WERI-Rb-1 (cell line): ENCODE data around the gene ELL3.

Experiments used
- DNase-seq: peaks from one replicate; pipeline ENCODE4 v3.0.0-alpha.2; 2020
- H3K27ac ChIP-seq: fragments of 250-450 bp; sonication (Bioruptor Pico); 2 replicates; pipeline ENCODE4 v1.5.1; 2020; ENCODE audit warnings: mild to moderate bottlenecking, moderate library complexity
- H3K27me3 ChIP-seq: fragments of 250-450 bp; sonication (Bioruptor Pico); 2 replicates; pipeline ENCODE4 v1.5.1; 2021; ENCODE audit warnings: mild to moderate bottlenecking, low read depth, moderate library complexity; ENCODE audit not compliant: insufficient read depth, severe bottlenecking
- H3K36me3 ChIP-seq: fragments of 250-450 bp; sonication (Bioruptor Pico); 2 replicates; pipeline ENCODE4 v1.5.1; 2020; ENCODE audit warnings: mild to moderate bottlenecking, moderate library complexity
- H3K4me3 ChIP-seq: 2 replicates; pipeline ENCODE4 v1.5.1; 2011; ENCODE audit warnings: low read depth, mild to moderate bottlenecking, control low read depth, low read length
- H3K9me3 ChIP-seq: fragments of 250-450 bp; sonication (Bioruptor Pico); 2 replicates; pipeline ENCODE4 v1.5.1; 2021; ENCODE audit warnings: mild to moderate bottlenecking, moderate library complexity; ENCODE audit not compliant: severe bottlenecking
- TF ChIP-seq, protein P1 (sequence below): IDR thresholded peaks from 2 replicates; pipeline ENCODE4 v1.5.1; 2011; ENCODE audit warnings: low read depth, mild to moderate bottlenecking, control low read depth, inconsistent platforms, low read length

The ELL3 gene

DNA sequence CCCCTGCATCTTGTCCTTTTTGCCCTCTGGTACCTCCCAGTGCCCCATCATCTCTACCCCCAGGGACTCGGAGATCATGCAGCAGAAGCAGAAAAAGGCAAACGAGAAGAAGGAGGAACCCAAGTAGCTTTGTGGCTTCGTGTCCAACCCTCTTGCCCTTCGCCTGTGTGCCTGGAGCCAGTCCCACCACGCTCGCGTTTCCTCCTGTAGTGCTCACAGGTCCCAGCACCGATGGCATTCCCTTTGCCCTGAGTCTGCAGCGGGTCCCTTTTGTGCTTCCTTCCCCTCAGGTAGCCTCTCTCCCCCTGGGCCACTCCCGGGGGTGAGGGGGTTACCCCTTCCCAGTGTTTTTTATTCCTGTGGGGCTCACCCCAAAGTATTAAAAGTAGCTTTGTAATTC, 16.9 kb upstream of the ELL3 start:
- peaks cover 5% of the 10 kb centered on the region for H3K9me3 ChIP-seq
- H3K27ac ChIP-seq: peak overlapping the region; percentile 95
- H3K27me3 ChIP-seq: no peaks in the 10 kb centered on the region
- H3K4me3 ChIP-seq: peak overlapping the region; percentile 94
- H3K36me3 ChIP-seq: peaks cover 53% of the 10 kb centered on the region
- TF ChIP-seq, protein P1, sequence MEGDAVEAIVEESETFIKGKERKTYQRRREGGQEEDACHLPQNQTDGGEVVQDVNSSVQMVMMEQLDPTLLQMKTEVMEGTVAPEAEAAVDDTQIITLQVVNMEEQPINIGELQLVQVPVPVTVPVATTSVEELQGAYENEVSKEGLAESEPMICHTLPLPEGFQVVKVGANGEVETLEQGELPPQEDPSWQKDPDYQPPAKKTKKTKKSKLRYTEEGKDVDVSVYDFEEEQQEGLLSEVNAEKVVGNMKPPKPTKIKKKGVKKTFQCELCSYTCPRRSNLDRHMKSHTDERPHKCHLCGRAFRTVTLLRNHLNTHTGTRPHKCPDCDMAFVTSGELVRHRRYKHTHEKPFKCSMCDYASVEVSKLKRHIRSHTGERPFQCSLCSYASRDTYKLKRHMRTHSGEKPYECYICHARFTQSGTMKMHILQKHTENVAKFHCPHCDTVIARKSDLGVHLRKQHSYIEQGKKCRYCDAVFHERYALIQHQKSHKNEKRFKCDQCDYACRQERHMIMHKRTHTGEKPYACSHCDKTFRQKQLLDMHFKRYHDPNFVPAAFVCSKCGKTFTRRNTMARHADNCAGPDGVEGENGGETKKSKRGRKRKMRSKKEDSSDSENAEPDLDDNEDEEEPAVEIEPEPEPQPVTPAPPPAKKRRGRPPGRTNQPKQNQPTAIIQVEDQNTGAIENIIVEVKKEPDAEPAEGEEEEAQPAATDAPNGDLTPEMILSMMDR: no peak
- no peak for DNase-seq

DNA sequence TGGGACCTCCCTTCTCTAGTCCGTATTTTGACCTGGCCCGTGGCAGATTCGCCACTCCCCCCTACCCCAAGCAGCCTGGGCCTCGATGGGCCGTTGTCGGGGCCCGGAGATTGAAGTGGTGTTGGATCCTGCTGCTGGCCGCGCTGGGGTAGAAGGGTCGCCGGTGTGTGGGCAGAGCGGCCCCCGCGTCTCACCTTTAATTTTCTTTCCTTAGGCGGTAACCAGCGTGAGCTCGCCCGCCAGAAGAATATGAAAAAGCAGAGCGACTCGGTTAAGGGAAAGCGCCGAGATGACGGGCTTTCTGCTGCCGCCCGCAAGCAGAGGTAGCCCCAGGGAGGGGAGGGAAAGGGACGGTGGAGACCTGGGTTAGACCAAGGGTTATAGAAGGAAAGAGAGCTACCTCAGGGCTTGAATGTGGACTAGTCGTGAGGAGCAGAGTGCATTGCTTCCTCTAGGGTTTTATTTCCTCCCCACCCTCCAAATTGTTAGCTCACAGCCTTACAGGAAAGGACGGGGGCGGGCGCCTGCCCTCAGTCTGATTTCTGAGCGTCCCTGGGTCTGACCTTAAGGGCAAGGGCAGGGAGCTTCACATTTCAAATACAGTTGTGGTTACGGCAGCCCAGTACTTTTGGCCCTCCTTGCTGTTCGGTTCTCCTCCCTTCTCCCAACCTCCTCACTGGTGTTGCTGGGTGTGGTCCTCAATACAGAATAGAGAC, 16.2 kb upstream of the ELL3 start:
- Histone ChIP-seq H3K27ac (peak overlapping the region; percentile 95), H3K9me3 (peaks cover 5% of the 10 kb centered on the region), H3K36me3 (peaks cover 50% of the 10 kb centered on the region), H3K27me3 (no peaks in the 10 kb centered on the region), H3K4me3 (peak overlapping the region; percentile 94)
- TF ChIP-seq, protein P1: no peak
- DNase-seq: no peak

DNA sequence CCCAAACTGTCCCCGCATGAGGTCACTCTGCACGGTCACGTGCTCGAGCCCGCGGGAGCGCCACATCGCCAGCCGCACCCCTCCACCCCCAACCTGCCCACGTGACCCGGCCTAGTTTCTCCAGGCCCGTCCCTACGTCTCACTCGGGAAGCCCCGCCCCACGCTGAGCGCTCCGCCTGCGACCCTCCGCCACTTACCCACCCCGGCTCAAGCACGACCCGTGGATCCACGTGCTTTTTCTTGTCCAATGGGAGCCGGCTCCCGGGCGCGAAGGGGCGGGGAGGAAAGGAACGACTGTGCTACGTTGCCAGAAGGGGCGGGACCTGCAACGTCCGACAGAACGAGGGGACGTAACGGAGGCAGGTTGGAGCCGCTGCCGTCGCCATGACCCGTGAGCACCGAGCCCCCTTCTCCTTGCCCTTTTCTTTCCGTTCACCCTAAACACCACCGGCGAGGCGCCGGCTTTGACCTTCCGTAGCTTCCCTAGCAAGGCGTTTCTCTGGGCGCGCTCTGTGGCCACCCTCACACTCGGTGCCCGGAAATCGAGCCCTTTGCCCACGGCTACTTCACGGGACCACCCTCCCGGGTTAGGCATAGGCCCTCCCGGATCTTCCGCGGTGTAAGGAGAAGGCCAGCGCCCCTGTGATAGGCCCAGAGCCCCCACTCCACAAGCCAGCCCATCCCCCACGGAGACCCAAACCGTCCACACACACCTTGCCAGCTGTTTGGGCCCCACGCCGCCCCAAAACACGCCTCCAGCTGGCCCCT, 15.4 kb upstream of the ELL3 start, which contains the start of gene SERF2:
SERF2 (plus strand) TSS at position 328 of the 768 bp plus-strand sequence; CDS start at position 385, 57 bp downstream.
- Histone ChIP-seq H3K36me3 (peaks cover 50% of the 10 kb centered on the region), H3K9me3 (peaks cover 5% of the 10 kb centered on the region), H3K27me3 (no peaks in the 10 kb centered on the region), H3K27ac (peak within 1 kb of the TSS; percentile 95), H3K4me3 (peak within 1 kb of the TSS; percentile 94)
- peak; percentile 100 for DNase-seq
- TF ChIP-seq, protein P1: no peak

DNA sequence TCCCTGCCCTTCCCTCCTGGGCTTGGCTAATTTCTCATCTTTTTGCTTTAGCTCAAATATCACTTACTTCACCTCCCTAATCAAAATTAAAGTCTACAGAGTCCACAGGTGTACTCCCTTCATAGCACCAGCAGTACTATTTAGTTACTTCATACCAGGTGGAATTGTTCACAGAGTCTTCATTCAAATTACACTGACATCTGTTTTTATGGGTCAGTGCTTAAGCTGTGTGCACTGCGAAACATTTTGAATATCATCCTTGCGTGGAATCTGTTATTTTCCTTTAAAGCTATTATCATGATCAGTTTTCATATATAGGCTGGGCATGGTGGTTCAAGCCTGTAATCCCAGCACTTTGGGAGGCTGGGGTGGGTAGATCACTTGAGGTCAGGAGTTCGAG, 12.6 kb upstream of the ELL3 start:
- TF ChIP-seq, protein P1: no peak
- Histone ChIP-seq H3K9me3 (peaks cover 8% of the 10 kb centered on the region), H3K27ac (peak overlapping the region; percentile 7; the same call in 1 of the 2 replicates), H3K4me3 (no peak overlapping the region), H3K36me3 (peaks cover 22% of the 10 kb centered on the region), H3K27me3 (no peaks in the 10 kb centered on the region)
- DNase-seq: no peak

DNA sequence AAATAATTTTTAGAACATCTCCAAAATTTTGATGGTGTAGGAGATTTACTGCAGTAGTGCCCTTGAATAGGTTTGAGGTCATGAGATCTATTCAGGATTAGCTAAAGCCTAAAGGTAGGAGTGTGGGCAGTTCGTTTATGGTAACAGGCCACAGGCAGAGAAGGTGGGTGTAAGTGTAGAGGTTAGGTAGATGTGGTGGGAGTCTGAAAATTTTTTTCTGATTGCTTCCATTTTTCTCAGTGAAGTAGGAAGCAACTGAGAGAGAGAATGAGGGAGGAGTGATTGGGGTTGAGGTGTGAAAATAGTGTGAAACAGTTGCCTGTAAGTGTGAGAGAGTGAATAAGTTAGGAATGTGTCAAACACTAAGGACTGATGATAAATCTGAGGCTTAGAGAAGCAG, 2.2 kb upstream of the ELL3 start:
- Histone ChIP-seq H3K36me3 (peaks cover 2% of the 10 kb centered on the region), H3K4me3 (no peak overlapping the region), H3K27me3 (no peaks in the 10 kb centered on the region), H3K9me3 (no peaks in the 10 kb centered on the region), H3K27ac (no peak overlapping the region)
- TF ChIP-seq, protein P1: no peak
- DNase-seq: no peak
